GM21390 (cell line): ENCODE data around the gene ETV5.

ENCODE experiments used
- ATAC-seq: cut with Tn5 transposase; IDR thresholded peaks from one replicate; pipeline ENCODE4 v1.9.1; 2021; ENCODE audit not compliant: unreplicated experiment

Gene ETV5

DNA sequence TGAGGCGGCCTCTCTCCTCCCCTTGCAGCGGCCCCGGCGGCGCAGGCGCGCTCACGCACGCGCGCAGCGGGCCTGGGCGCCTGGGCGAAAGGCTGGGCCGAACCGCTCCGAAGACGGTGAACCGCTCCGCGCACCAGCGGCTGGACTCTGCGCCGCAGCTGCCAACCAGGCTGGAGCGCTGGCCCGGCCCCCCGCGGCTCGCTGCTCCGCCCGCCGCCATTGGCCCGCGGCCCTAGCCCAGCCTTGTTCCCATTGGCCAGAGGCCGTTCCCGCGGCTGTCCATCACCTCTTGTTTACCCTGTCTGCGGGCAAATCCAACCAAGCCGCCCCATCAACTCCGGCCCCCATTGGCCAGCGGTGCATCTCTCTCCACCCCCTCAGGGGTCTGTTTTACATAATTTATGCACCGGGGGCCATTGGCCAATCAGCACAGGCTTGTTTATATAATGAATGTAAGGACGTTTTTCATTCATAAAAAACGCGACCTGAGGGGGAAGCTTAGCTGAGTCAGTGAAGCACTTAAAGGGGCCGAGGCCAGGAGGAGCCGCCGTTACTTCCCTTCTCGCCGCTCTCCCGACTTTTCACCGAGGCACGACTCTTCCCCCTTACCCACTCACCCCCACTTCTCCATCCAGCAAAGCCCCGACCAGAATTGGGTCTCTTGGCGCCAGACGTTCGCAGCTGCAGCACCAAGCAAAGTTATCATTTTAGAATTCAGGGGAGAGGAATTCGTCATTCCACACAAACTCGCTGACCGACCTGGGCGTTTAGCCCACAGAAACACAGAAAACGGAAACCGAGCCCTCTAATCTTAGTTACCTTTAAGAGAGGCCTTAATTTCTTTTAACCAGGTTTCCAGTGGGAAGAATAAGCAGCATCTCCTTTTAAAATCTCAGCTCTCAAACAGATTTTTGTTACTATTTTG, at the start of gene ETV5:
ETV5 (minus strand) TSS at position 149 of the 925 bp plus-strand sequence. CDS start 3,221 bp downstream, outside the sequence.
- ATAC-seq, result peak; percentile 95

DNA sequence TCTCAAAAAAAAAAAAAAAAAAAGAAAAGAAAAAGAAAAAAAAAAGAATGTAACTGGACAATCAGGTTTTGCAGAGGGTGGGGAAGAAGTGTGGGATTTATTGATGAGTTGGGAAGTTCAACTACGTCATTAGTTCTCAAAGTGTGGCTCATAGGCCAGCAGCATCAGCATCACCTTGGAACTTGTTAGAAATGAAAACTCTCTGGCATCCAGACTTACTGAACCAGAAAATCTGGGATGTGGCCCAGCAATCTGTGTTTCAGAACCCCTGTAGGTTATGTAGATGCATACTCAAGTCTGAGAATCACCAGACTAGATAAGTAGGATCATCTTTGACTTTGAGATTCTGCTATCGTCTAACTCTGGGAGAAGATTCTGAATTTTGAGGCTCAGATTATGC, 45.8 kb upstream of the ETV5 start:
- no peak for ATAC-seq

- ATAC-seq, result peak; percentile 87
Observed at GRCh38 chr3:186152889-186153292, 44.0 kb upstream of the ETV5 start.

DNA sequence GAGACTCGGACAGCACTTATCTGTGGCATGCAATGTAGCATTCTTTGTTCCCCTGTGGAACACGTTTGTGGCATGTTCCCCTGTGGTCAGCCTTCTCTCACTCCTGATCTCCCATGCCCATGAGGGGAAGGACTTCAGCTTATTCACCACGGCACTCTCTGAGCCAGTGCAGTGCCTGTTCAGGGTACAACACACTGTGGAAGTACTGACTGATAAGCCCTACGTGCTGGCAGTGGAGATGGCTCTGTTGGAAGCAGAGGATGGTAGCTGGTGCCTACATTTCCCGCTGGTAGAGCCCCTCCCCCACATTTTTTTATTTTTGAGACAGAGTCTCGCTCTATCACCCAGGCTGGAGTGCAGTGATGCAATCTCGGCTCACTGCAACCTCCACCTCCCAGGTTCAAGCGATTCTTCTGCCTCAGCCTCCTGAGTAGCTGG, 43.5 kb upstream of the ETV5 start:
- ATAC-seq, result peak; percentile 19

GRCh38 chr3:186151077-186151971, 42.4 kb upstream of the ETV5 start:
- no peak for ATAC-seq

- ATAC-seq, result no peak
Observed at GRCh38 chr3:186150041-186150830, 41.3 kb upstream of the ETV5 start.

GRCh38 chr3:186149319-186149960, 40.6 kb upstream of the ETV5 start:
- ATAC-seq, result no peak

DNA sequence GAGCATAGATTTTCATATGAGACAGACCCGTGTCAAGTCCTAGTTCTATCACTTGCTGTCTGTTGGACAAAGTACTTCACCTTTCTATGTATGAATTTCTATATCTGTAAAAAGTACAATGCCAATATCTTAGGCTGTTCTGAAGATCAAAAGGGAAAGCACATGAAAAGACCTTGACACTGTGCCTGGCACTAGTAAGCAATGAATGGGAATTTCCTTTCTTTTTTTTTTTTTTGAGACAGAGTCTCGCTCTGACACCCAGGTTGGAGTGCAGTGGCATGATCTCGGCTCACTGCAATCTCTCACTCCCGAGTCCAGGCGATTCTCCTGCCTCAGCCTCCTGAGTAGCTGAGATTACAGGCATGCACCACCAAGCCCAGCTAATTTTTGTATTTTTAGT, 35.4 kb upstream of the ETV5 start:
- ATAC-seq, result no peak

- ATAC-seq, result no peak
Observed at GRCh38 chr3:186143250-186143649, 34.4 kb upstream of the ETV5 start.

- ATAC-seq, result no peak
Observed at GRCh38 chr3:186142393-186142932, 33.6 kb upstream of the ETV5 start.

- ATAC-seq, result no peak
Observed at GRCh38 chr3:186141790-186142189, 32.9 kb upstream of the ETV5 start.

- ATAC-seq, result no peak
Observed at GRCh38 chr3:186138272-186138981, 29.5 kb upstream of the ETV5 start.

DNA sequence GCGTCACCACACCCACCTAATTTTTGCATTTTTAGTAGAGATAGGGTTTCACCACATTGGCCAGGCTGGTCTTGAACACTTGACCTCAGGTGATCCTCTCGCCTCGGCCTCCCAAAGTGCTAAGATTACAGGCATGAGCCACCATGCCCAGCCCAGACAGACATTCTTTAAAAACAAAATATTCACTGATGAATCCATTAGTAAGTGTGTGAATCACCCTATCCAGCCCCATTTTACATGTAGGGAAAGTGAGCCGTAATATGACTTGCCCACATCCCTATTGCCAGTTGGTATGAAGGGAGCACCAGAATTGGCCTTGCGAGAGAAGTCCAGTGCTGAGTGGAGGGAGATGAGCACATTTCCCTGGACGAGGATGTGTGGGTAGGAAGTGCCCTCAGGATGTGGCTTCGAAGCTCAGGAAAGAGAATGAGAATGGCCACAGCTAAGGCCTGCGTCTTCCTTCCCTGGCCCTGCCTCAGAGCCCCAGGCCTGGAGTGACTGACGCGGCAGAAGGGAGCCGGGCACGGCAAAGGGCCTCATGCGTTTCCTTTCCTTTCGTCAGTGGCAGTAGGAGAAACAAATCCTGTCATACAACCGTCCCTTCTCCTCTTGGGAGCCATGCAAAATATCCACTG, 28.3 kb upstream of the ETV5 start:
- ATAC-seq, result no peak

- ATAC-seq, result no peak
Observed at GRCh38 chr3:186133980-186134379, 25.1 kb upstream of the ETV5 start.

GRCh38 chr3:186132487-186132886, 23.6 kb upstream of the ETV5 start:
- no peak for ATAC-seq

GRCh38 chr3:186129206-186129605, 20.3 kb upstream of the ETV5 start:
- ATAC-seq, result no peak

- no peak for ATAC-seq
Observed at GRCh38 chr3:186128158-186128557, 19.3 kb upstream of the ETV5 start.

DNA sequence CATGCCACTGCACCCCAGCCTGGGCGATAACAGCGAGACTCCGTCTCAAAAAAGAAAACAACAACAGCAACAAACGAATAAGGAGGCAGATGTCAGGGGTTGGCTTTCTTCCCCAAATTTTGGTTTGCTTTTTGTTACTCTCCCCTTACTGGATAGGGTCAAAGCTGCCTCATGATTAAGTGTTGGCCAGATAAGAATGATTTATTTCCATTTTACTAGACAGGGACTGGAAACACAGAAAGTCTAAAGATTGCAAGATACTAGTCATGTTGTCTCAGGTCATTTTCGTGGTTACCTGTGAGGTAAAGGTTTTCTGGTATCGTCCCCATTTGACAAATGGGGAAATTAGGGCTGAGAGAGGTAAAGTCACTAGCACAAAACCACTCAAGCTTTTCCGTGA, 18.6 kb upstream of the ETV5 start:
- ATAC-seq, result no peak

DNA sequence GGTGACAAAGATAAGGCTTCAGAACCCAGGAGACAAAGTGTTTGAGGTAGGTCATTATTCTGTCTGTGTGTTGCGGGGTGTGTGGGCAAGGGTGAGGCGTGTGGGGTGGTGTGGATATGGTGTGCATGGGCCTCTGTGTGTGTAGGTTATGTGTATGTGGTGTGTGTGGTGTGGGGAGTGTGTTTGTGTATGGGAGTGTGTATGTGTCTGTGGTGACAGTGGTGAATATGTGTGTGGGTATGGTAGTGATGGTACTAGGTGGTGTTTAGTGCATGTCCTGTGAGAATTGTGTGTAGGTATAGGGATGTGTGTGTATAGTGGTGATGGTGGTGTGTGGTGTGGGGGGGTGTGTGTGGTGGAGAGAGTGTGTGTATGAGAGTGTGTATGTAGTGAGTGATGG, 16.2 kb upstream of the ETV5 start:
- no peak for ATAC-seq
